ENCODE data around the gene CTSD. TPM values are rescaled to one million over a fixed set of nuclear protein-coding genes. Genes with fewer than 3 reads are reported as not detected.
A peak's percentile ranks its signal among the peaks of the same experiment; 100 is the strongest.

The CTSD gene
- total RNA-seq, 1 donor from 2014 or later = 211 TPM

- TF ChIP-seq, protein P1, sequence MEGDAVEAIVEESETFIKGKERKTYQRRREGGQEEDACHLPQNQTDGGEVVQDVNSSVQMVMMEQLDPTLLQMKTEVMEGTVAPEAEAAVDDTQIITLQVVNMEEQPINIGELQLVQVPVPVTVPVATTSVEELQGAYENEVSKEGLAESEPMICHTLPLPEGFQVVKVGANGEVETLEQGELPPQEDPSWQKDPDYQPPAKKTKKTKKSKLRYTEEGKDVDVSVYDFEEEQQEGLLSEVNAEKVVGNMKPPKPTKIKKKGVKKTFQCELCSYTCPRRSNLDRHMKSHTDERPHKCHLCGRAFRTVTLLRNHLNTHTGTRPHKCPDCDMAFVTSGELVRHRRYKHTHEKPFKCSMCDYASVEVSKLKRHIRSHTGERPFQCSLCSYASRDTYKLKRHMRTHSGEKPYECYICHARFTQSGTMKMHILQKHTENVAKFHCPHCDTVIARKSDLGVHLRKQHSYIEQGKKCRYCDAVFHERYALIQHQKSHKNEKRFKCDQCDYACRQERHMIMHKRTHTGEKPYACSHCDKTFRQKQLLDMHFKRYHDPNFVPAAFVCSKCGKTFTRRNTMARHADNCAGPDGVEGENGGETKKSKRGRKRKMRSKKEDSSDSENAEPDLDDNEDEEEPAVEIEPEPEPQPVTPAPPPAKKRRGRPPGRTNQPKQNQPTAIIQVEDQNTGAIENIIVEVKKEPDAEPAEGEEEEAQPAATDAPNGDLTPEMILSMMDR (conservative IDR thresholded peaks at IDR 0.05; ENCODE audit: low read depth, low read length) = no peak
- H3K4me3 ChIP-seq (ENCODE audit: low read depth, low read length) = no peak overlapping the region
- no peak for DNase-seq (ENCODE audit: low read depth)
Measured at GRCh38 chr11:1766719-1767398, 3.1 kb upstream of the CTSD start.

DNA sequence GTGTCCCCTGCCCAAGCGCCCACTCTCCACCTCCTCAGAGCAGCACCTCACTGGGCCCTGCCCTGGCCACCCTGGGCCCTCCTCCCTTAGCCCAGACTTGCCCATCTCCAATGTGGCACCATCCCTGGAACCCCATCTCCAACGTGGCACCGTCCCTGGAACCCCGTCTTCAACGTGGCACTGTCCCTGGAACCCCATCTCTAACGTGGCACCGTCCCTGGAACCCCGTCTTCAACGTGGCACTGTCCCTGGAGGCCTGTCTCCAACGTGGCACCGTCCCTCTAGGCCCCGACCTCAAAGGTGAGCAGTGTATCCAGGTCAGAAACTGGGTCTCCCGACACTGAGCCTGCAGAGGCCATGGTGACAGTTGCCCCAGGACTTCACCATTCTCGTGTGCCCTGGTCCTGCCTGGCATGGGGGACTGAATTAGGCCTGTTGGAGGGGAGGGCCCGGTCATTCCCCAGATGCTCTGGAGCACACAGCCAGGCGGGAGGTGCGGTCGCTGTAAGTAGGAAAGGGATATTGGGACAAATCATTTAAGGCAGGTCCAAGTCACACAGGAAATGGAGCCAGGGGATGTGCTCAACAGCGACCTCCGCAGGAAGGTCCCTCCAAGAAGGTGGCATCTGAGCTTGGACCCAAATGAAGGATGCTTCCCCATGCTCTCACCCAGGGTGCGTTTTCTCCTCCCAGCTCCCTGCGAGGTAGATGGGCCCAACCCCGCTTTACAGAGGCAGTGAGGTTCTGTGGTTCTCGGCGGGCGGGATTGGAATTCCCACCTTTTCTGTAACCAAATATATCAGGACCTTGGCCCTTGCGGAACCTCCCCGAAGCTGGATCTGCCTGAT, 2.4 kb upstream of the CTSD start:
- TF ChIP-seq, protein P1 (conservative IDR thresholded peaks at IDR 0.05; ENCODE audit: low read depth, low read length) = peak; percentile 24
- H3K4me3 ChIP-seq (ENCODE audit: low read depth, low read length) = no peak overlapping the region
- DNase-seq (ENCODE audit: low read depth) = no peak

GRCh38 chr11:1763336-1763795, 361 bp downstream of the CTSD start:
- TF ChIP-seq, protein P1 (conservative IDR thresholded peaks at IDR 0.05; ENCODE audit: low read depth, low read length) = no peak
- no peak for DNase-seq (ENCODE audit: low read depth)
- peak overlapping the region; percentile 81 for H3K4me3 ChIP-seq (ENCODE audit: low read depth, low read length)

GRCh38 chr11:1762537-1763302, 1.0 kb downstream of the CTSD start:
- peak; percentile 29 for DNase-seq (ENCODE audit: low read depth)
- peak overlapping the region; percentile 81 for H3K4me3 ChIP-seq (ENCODE audit: low read depth, low read length)
- TF ChIP-seq, protein P1 (conservative IDR thresholded peaks at IDR 0.05; ENCODE audit: low read depth, low read length) = no peak

DNA sequence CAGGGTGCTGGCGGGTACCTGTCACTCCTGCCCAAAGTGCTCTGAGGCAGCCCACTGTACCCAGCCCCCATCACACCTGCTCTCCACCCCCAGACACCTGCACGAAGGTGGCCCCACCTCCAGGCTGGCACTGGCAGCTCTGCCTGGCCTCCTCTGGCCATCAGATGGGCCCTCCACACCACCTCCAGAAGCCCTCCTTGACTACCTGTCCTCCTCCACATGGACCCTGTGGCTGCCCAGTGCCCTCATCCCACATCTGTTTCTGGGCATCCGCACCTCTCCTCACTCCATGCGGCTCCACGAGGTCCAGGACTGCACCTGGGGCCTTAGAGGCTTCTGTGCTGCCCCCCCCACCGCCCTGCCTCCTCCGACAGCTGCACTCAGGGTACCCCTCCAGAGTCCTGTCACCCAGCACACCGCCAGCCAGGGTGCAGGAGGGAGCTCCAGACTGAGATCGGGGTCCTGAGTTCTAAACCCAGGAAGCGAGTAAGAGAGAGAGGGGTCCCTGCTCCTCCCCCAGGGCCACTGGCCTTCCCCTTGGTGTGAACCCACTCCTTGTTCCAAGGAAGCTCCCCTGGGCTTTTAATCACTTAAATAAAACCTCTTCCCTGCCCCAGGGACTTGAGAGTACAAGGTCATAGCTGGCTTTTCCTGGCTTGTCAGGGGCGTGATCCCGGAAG, 1.7 kb downstream of the CTSD start:
- TF ChIP-seq, protein P1 (conservative IDR thresholded peaks at IDR 0.05; ENCODE audit: low read depth, low read length) = no peak
- H3K4me3 ChIP-seq (ENCODE audit: low read depth, low read length) = peak overlapping the region; percentile 81
- no peak for DNase-seq (ENCODE audit: low read depth)

- TF ChIP-seq, protein P1 (conservative IDR thresholded peaks at IDR 0.05; ENCODE audit: low read depth, low read length) = no peak
- peak overlapping the region; percentile 81 for H3K4me3 ChIP-seq (ENCODE audit: low read depth, low read length)
- DNase-seq (ENCODE audit: low read depth) = no peak
Measured at GRCh38 chr11:1761110-1761856, 2.4 kb downstream of the CTSD start.
